Endothelial cell of umbilical vein (primary cell): Measurements from ENCODE around the gene GATA6.

Experiments used
- EZH2 ChIP-seq: IDR thresholded peaks from 2 replicates; pipeline ENCODE4 v1.6.1; 2012; ENCODE audit warnings: borderline replicate concordance, low read depth, mild to moderate bottlenecking, moderate library complexity, low read length, inconsistent platforms; ENCODE audit not compliant: severe bottlenecking
- FOS ChIP-seq: IDR thresholded peaks from 2 replicates; pipeline ENCODE4 v1.6.1; 2011; ENCODE audit warnings: mild to moderate bottlenecking, low read length, moderate library complexity, borderline replicate concordance; ENCODE audit not compliant: insufficient read depth
- GATA2 ChIP-seq: IDR thresholded peaks from 2 replicates; pipeline ENCODE4 v1.7.0; 2011; ENCODE audit warnings: low read depth, mild to moderate bottlenecking, moderate library complexity, mixed read lengths, low read length; ENCODE audit not compliant: insufficient read length, insufficient read depth
- JUN ChIP-seq: IDR thresholded peaks from 2 replicates; pipeline ENCODE4 v1.6.1; 2011; ENCODE audit warnings: borderline replicate concordance, low read depth; ENCODE audit not compliant: insufficient read length, insufficient read depth
- MYC ChIP-seq: IDR thresholded peaks from one replicate; pipeline ENCODE4 v1.6.1; 2011; ENCODE audit warnings: mild to moderate bottlenecking, low read depth, low read length
- POLR2A ChIP-seq: IDR thresholded peaks from 2 replicates; pipeline ENCODE4 v1.6.1; 2012; ENCODE audit warnings: low read depth, mild to moderate bottlenecking, control low read depth, low read length
- POLR2AphosphoS5 ChIP-seq: IDR thresholded peaks from 2 replicates; pipeline ENCODE4 v1.6.1; 2012; ENCODE audit warnings: low read depth, mild to moderate bottlenecking, control low read depth, low read length, moderate library complexity; ENCODE audit not compliant: insufficient read depth
- TF ChIP-seq, protein P1 (sequence below), 2 donors: IDR thresholded peaks; 1 replicate in 1 of 2; 2 replicates in 1 of 2; pipeline ENCODE4 v1.5.1; 2011; ENCODE audit warnings: low read length in 2 of 2, mild to moderate bottlenecking in 2 of 2, moderate library complexity in 2 of 2, control low read depth in 1 of 2, inconsistent platforms in 1 of 2, low read depth in 1 of 2; ENCODE audit not compliant: insufficient read depth in 1 of 2; ENCODE audit errors: extremely low read depth in 1 of 2
- TF ChIP-seq, protein P2 (sequence below): IDR thresholded peaks from 2 replicates; pipeline ENCODE4 v1.6.1; 2011; ENCODE audit not compliant: insufficient read depth, insufficient read length

DNA sequence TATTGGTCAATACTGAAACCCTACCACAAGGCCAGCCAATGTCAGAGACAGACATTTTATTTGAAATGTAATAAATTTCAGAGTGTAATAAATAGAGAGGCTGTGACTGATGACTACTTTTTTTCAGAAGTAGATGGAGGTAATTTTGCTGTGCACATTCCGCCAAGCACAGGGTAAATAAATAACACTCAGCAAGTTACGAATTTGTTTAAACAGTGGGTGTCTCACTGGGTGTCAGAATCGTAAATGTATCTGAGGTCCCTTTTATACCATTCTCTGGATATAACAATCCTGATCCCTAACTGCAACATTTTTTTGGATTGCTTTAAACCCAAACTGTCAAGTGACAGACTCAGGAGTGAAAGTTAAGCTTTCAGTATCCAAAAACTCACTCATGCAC lies 74.1 kb downstream of the GATA6 start:
- TF ChIP-seq, protein P1, sequence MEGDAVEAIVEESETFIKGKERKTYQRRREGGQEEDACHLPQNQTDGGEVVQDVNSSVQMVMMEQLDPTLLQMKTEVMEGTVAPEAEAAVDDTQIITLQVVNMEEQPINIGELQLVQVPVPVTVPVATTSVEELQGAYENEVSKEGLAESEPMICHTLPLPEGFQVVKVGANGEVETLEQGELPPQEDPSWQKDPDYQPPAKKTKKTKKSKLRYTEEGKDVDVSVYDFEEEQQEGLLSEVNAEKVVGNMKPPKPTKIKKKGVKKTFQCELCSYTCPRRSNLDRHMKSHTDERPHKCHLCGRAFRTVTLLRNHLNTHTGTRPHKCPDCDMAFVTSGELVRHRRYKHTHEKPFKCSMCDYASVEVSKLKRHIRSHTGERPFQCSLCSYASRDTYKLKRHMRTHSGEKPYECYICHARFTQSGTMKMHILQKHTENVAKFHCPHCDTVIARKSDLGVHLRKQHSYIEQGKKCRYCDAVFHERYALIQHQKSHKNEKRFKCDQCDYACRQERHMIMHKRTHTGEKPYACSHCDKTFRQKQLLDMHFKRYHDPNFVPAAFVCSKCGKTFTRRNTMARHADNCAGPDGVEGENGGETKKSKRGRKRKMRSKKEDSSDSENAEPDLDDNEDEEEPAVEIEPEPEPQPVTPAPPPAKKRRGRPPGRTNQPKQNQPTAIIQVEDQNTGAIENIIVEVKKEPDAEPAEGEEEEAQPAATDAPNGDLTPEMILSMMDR (IDR thresholded peaks at IDR 0.05; ENCODE audit: extremely low read depth in 1 of 2, insufficient read depth in 1 of 2, low read depth in 1 of 2, low read length in 2 of 2): no peak
- TF ChIP-seq, protein P2, sequence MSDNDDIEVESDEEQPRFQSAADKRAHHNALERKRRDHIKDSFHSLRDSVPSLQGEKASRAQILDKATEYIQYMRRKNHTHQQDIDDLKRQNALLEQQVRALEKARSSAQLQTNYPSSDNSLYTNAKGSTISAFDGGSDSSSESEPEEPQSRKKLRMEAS: no peak
- no peak for TF ChIP-seq EZH2
- TF ChIP-seq POLR2A: no peak
- TF ChIP-seq POLR2AphosphoS5: no peak
- TF ChIP-seq MYC: no peak
- no peak for TF ChIP-seq FOS
- no peak for TF ChIP-seq GATA2
- TF ChIP-seq JUN: no peak
